Peyer's patch (tissue), 4 donors: Measurements from ENCODE around the gene PDCD2.

ENCODE experiments used
- CTCF ChIP-seq, 6 experiments: fragments of 450-650 bp in 4 of 6; fragments of 200-600 bp in 2 of 6; sonication (generic) in 1 of 6; IDR thresholded peaks; one replicate each; pipeline ENCODE4 v1.5.1; 2017 to 2019; ENCODE audit warnings: antibody characterized with exemption in 6 of 6, mild to moderate bottlenecking in 3 of 6, moderate library complexity in 1 of 6
- POLR2A ChIP-seq, 2 donors: fragments of 450-650 bp; IDR thresholded peaks; one replicate each; pipeline ENCODE4 v1.5.1; 2017; ENCODE audit warnings: antibody characterized with exemption in 2 of 2, mild to moderate bottlenecking in 2 of 2, moderate library complexity in 2 of 2

DNA sequence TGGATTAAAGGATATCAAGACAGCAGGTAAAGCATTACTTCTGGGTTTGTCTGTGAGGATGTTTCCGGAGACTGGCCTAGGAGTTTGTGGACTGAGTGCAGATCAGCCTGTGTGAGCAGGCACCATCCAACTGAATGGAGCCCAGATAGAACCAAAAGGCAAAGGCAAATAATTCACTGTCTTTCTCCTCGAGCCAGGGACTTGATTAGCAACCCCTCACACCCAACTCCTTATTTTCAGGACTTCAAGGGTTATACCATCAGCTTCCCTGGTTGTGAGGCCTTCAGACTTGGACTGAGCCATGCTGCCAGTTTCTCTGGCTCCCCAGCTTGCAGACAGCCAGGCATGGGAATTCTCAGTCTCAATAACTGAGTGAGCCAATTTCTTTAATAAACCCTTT lies 50.6 kb downstream of the PDCD2 start:
- TF ChIP-seq POLR2A (IDR thresholded peaks at IDR 0.05) (no peak), CTCF (IDR thresholded peaks at IDR 0.05) (no peak)
